Type B pancreatic cell (in vitro differentiated cells): ENCODE data around the gene ICOS. TPM values are rescaled to one million over a fixed set of nuclear protein-coding genes. Genes with fewer than 3 reads are reported as not detected.
"Not testable (repeated sequence)": the region's sequence is repeated elsewhere in the genome, so short reads cannot be mapped to it uniquely, and the experiment has no call there.

Source experiments
- DNase-seq: peaks from one replicate; pipeline ENCODE4 v3.0.0; 2021; ENCODE audit warnings: mixed read lengths; ENCODE audit not compliant: unreplicated experiment; ENCODE audit errors: extremely low spot score
- H3K27ac Mint-ChIP-seq: 2 replicates; pipeline ENCODE4 v1.8.0; 2021; ENCODE audit warnings: mild to moderate bottlenecking, mixed read lengths
- H3K27me3 Mint-ChIP-seq: 2 replicates; pipeline ENCODE4 v1.8.0; 2021; ENCODE audit warnings: mixed read lengths
- H3K36me3 Mint-ChIP-seq: 2 replicates; pipeline ENCODE4 v1.8.0; 2021; ENCODE audit warnings: mixed read lengths
- H3K4me1 Mint-ChIP-seq: one replicate; pipeline ENCODE4 v1.8.0; 2021; ENCODE audit warnings: mixed read lengths; ENCODE audit not compliant: unreplicated experiment
- H3K4me3 Mint-ChIP-seq: 2 replicates; pipeline ENCODE4 v1.8.0; 2021; ENCODE audit warnings: mild to moderate bottlenecking, mixed read lengths
- H3K9me3 Mint-ChIP-seq: 2 replicates; pipeline ENCODE4 v1.8.0; 2021; ENCODE audit warnings: mixed read lengths
- CTCF ChIP-seq: fragments of 200-600 bp; sonication (generic); conservative IDR thresholded peaks from 2 replicates; pipeline ENCODE4 v1.5.0; 2021; ENCODE audit warnings: antibody characterized with exemption, mild to moderate bottlenecking
- total RNA-seq: library from RNA; stranded (reverse); gene quantifications from 2 replicates; pipeline ENCODE4 v1.2.1, GENCODE V29; 2021; ENCODE audit warnings: low replicate concordance

Gene ICOS
- total RNA-seq, 1 donor from 2014 or later = not detected

- H3K4me3 Mint-ChIP-seq = no peak overlapping the region
- TF ChIP-seq CTCF = no peak
Measured at GRCh38 chr2:203983064-203983715, 46.6 kb downstream of the ICOS start.

GRCh38 chr2:203985978-203986377 lies 49.4 kb downstream of the ICOS start:
- H3K4me3 Mint-ChIP-seq, H3K27me3 Mint-ChIP-seq, DNase-seq, H3K27ac Mint-ChIP-seq, H3K9me3 Mint-ChIP-seq, H3K4me1 Mint-ChIP-seq, H3K36me3 Mint-ChIP-seq: not testable (repeated sequence)

More at GRCh38 chr2:203983064-203983715, 46.6 kb downstream of the ICOS start:
- no peak overlapping the region for H3K27ac Mint-ChIP-seq
- H3K9me3 Mint-ChIP-seq = peaks cover 4% of the 10 kb centered on the region
- no peaks in the 10 kb centered on the region for H3K4me1 Mint-ChIP-seq
- no peak for DNase-seq
- H3K27me3 Mint-ChIP-seq = no peaks in the 10 kb centered on the region
- H3K36me3 Mint-ChIP-seq = no peaks in the 10 kb centered on the region

GRCh38 chr2:203987959-203988358 lies 51.4 kb downstream of the ICOS start:
- TF ChIP-seq CTCF = no peak
- peaks cover 4% of the 10 kb centered on the region for H3K9me3 Mint-ChIP-seq
- H3K36me3 Mint-ChIP-seq = no peaks in the 10 kb centered on the region
- H3K27ac Mint-ChIP-seq = no peak overlapping the region
- no peak for DNase-seq
- no peaks in the 10 kb centered on the region for H3K27me3 Mint-ChIP-seq
- H3K4me3 Mint-ChIP-seq = no peak overlapping the region
- no peaks in the 10 kb centered on the region for H3K4me1 Mint-ChIP-seq

- no peak overlapping the region for H3K4me3 Mint-ChIP-seq
- peaks cover 4% of the 10 kb centered on the region for H3K9me3 Mint-ChIP-seq
- H3K27ac Mint-ChIP-seq = no peak overlapping the region
- H3K36me3 Mint-ChIP-seq = no peaks in the 10 kb centered on the region
- no peaks in the 10 kb centered on the region for H3K4me1 Mint-ChIP-seq
- DNase-seq = no peak
- no peaks in the 10 kb centered on the region for H3K27me3 Mint-ChIP-seq
- no peak for TF ChIP-seq CTCF
Measured at GRCh38 chr2:203988500-203989260, 52.1 kb downstream of the ICOS start.

- no peaks in the 10 kb centered on the region for H3K9me3 Mint-ChIP-seq
- no peak overlapping the region for H3K4me3 Mint-ChIP-seq
- no peaks in the 10 kb centered on the region for H3K27me3 Mint-ChIP-seq
- no peaks in the 10 kb centered on the region for H3K4me1 Mint-ChIP-seq
- DNase-seq = no peak
- no peak overlapping the region for H3K27ac Mint-ChIP-seq
- TF ChIP-seq CTCF = no peak
- no peaks in the 10 kb centered on the region for H3K36me3 Mint-ChIP-seq
Measured at GRCh38 chr2:203989521-203989920, 53.0 kb downstream of the ICOS start.

- Mint-ChIP-seq H3K27me3 (no peaks in the 10 kb centered on the region), H3K9me3 (no peaks in the 10 kb centered on the region), H3K4me3 (no peak overlapping the region), H3K4me1 (no peaks in the 10 kb centered on the region), H3K36me3 (no peaks in the 10 kb centered on the region), H3K27ac (no peak overlapping the region)
- no peak for TF ChIP-seq CTCF
- DNase-seq = no peak
Measured at GRCh38 chr2:203992509-203992908, 55.9 kb downstream of the ICOS start.
